WERI-Rb-1 (cell line): ENCODE results near the gene CD9.
"Not testable (repeated sequence)": the region's sequence is repeated elsewhere in the genome, so short reads cannot be mapped to it uniquely, and the experiment has no call there.

Source experiments
- DNase-seq: peaks from one replicate; pipeline ENCODE4 v3.0.0-alpha.2; 2020
- H3K27ac ChIP-seq: fragments of 250-450 bp; sonication (Bioruptor Pico); 2 replicates; pipeline ENCODE4 v1.5.1; 2020; ENCODE audit warnings: mild to moderate bottlenecking, moderate library complexity
- H3K27me3 ChIP-seq: fragments of 250-450 bp; sonication (Bioruptor Pico); 2 replicates; pipeline ENCODE4 v1.5.1; 2021; ENCODE audit warnings: mild to moderate bottlenecking, low read depth, moderate library complexity; ENCODE audit not compliant: insufficient read depth, severe bottlenecking
- H3K36me3 ChIP-seq: fragments of 250-450 bp; sonication (Bioruptor Pico); 2 replicates; pipeline ENCODE4 v1.5.1; 2020; ENCODE audit warnings: mild to moderate bottlenecking, moderate library complexity
- H3K4me3 ChIP-seq: 2 replicates; pipeline ENCODE4 v1.5.1; 2011; ENCODE audit warnings: low read depth, mild to moderate bottlenecking, control low read depth, low read length
- H3K9me3 ChIP-seq: fragments of 250-450 bp; sonication (Bioruptor Pico); 2 replicates; pipeline ENCODE4 v1.5.1; 2021; ENCODE audit warnings: mild to moderate bottlenecking, moderate library complexity; ENCODE audit not compliant: severe bottlenecking
- CTCF ChIP-seq: IDR thresholded peaks from 2 replicates; pipeline ENCODE4 v1.5.1; 2011; ENCODE audit warnings: low read depth, mild to moderate bottlenecking, control low read depth, inconsistent platforms, low read length

The CD9 gene

DNA sequence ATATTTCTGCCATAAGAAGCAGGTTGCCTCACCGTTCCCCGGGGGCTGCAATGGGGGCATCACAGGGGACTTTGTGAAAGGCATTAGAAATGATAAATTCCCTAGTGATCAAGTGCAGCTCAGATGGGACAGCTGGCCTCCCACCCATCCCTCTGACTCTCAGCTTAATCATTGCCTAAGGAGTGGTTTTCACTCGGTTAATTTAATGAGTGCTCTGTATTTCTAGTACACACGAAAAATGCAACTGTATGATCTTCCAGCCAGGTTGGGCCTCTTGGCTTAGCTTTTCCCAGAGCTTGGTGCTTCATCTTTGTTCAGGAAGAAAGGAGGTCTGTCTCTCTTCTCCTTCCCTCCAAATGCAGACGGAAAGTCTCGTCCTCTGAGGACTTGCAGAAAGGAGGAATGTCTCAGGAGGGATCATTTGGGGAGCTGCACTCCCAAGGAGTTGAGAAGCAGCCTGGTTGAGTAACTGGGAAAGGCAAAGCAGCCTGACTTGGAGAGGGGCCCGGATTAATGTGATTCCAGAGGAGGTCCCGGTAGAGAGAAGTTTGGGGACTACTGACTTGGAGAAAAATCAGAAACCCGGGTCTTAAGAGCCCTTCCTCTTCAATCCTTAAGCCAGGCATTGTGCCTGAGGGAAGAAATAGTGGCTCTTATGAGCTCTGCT is 7.2 kb downstream of the CD9 start:
- no peak for DNase-seq
- Histone ChIP-seq H3K4me3 (no peak overlapping the region), H3K27ac (no peak overlapping the region), H3K36me3 (no peaks in the 10 kb centered on the region), H3K27me3 (no peaks in the 10 kb centered on the region), H3K9me3 (no peaks in the 10 kb centered on the region)
- no peak for TF ChIP-seq CTCF

- no peak for TF ChIP-seq CTCF
- no peak overlapping the region for H3K27ac ChIP-seq
- no peak overlapping the region for H3K4me3 ChIP-seq
- no peak for DNase-seq
- no peaks in the 10 kb centered on the region for H3K27me3 ChIP-seq
- H3K36me3 ChIP-seq = no peaks in the 10 kb centered on the region
- H3K9me3 ChIP-seq = no peaks in the 10 kb centered on the region
These were observed 7.9 kb downstream of the CD9 start for GRCh38 chr12:6208130-6208529.

DNA sequence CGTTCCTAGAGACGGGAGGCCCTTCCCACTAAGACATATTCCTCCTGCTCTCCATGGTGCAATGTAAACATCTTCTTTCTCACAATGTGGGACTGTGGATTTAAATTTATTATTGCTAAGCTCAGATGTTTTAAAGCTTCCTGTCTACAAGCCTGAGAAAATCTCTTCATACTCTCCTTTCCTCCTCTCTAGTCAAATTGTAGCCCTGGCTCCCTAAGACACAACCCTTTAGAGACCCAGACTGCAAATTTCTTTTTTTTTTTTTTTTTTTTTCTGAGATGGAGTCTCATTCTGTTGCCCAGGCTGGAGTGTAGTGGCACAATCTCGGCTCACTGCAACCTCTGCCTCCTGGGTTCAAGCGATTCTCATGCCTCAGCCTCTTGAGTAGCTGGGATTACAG is 9.2 kb downstream of the CD9 start:
- H3K36me3 ChIP-seq, H3K27me3 ChIP-seq, H3K4me3 ChIP-seq, H3K27ac ChIP-seq, H3K9me3 ChIP-seq, DNase-seq: not testable (repeated sequence)

- Histone ChIP-seq H3K36me3 (no peaks in the 10 kb centered on the region), H3K27ac (no peak overlapping the region), H3K27me3 (no peaks in the 10 kb centered on the region), H3K9me3 (no peaks in the 10 kb centered on the region), H3K4me3 (no peak overlapping the region)
- no peak for TF ChIP-seq CTCF
- no peak for DNase-seq
These were observed 11.2 kb downstream of the CD9 start for GRCh38 chr12:6211421-6211869.

DNA sequence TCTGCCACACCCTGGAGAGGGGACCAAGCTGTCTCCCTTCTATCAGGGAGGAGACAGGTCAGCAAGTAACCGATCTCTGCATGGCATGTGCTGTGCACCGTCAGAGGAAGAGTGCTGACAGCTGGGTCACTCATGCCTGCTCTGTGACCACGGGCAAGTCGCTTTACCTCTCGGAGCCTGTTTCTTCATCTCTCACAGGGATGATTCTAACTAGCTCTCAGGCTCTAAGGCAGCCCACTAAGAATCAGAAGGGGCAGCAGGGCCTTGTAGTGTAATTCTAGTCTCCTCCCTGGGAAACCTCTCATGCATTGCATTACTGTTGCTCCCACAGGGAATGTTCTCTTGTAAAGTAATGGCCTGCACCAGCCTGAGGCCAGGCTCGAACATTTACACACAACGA is 11.9 kb downstream of the CD9 start:
- no peaks in the 10 kb centered on the region for H3K36me3 ChIP-seq
- H3K27me3 ChIP-seq = no peaks in the 10 kb centered on the region
- no peak overlapping the region for H3K27ac ChIP-seq
- H3K9me3 ChIP-seq = no peaks in the 10 kb centered on the region
- TF ChIP-seq CTCF = no peak
- H3K4me3 ChIP-seq = no peak overlapping the region
- DNase-seq = no peak

- no peaks in the 10 kb centered on the region for H3K9me3 ChIP-seq
- H3K27me3 ChIP-seq = no peaks in the 10 kb centered on the region
These were observed 13.8 kb downstream of the CD9 start for GRCh38 chr12:6213969-6214368.

More at GRCh38 chr12:6213969-6214368, 13.8 kb downstream of the CD9 start:
- Histone ChIP-seq H3K36me3 (no peaks in the 10 kb centered on the region), H3K27ac (no peak overlapping the region), H3K4me3 (no peak overlapping the region)
- no peak for TF ChIP-seq CTCF
- no peak for DNase-seq
